ENCODE measurements around the gene NT5DC2.
A peak's percentile ranks its signal among the peaks of the same experiment; 100 is the strongest.

Gene NT5DC2

DNA sequence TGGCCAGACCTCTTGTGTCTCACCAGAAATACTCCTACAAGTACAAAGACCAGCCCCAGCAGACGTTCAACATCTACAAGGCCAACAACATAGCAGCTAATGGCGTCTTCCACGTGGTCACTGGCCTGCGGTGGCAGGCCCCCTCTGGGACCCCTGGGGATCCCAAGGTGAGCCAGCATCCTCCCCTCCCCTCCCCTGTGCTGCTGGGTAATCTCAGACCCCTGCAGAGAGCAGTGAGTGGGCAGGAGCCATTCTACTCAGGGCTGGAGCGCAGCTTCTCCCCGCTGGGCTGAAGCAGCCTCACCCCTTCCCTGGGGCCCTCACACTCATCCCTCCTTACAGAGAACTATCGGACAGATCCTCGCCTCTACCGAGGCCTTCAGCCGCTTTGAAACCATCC lies 28.7 kb downstream of the NT5DC2 start:
- TF ChIP-seq OSR1 (CRISPR knock-in tag; IDR thresholded peaks at IDR 0.05) = no peak
- TF ChIP-seq, protein P1, sequence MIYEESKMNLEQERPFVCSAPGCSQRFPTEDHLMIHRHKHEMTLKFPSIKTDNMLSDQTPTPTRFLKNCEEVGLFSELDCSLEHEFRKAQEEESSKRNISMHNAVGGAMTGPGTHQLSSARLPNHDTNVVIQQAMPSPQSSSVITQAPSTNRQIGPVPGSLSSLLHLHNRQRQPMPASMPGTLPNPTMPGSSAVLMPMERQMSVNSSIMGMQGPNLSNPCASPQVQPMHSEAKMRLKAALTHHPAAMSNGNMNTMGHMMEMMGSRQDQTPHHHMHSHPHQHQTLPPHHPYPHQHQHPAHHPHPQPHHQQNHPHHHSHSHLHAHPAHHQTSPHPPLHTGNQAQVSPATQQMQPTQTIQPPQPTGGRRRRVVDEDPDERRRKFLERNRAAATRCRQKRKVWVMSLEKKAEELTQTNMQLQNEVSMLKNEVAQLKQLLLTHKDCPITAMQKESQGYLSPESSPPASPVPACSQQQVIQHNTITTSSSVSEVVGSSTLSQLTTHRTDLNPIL (CRISPR knock-in tag; IDR thresholded peaks at IDR 0.05; ENCODE audit: low read depth) = no peak
- TF ChIP-seq ESRRG (CRISPR knock-in tag; IDR thresholded peaks at IDR 0.05) = no peak
- TF ChIP-seq CSDC2 (CRISPR knock-in tag; IDR thresholded peaks at IDR 0.05) = no peak
- no peak for TF ChIP-seq ZNF70 (CRISPR knock-in tag; IDR thresholded peaks at IDR 0.05)
- no peak for TF ChIP-seq ZC3H10 (CRISPR knock-in tag; IDR thresholded peaks at IDR 0.05)
- no peak for TF ChIP-seq ZNF8 (CRISPR knock-in tag; IDR thresholded peaks at IDR 0.05)
- no peak for ATAC-seq

DNA sequence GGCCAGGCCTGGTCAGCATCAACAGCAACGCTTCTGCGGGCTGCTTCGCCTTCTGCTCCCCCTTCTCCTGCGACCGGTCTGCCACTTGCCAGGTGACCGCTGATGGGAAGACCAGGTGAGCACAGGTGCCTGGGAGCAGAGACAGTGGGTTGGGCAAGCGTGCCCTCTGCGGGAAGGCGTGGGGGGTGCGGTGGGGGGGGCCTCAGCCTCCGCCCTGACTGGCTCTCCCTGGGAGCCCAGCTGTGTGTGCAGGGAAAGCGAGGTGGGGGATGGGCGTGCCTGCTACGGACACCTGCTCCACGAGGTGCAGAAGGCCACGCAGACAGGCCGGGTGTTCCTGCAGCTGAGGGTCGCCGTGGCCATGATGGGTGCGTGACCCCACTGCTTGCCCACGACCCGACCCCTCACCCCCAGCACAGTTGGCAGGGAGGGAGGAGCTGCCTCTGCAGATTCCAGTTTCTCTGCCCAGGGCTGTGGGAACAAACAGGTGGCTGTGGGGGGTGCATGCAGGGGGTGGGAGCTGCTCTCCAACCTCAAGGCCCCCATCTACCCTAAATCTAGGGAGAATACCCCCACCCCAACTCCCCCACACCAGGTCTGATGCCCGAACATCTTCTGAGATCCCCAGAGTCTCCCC lies 29.8 kb downstream of the NT5DC2 start:
- ATAC-seq = no peak
- TF ChIP-seq, protein P1 (CRISPR knock-in tag; IDR thresholded peaks at IDR 0.05; ENCODE audit: low read depth) = no peak
- TF ChIP-seq ZNF70 (CRISPR knock-in tag; IDR thresholded peaks at IDR 0.05) = no peak
- no peak for TF ChIP-seq ISL1 (CRISPR knock-in tag; IDR thresholded peaks at IDR 0.05)
- TF ChIP-seq OSR1 (CRISPR knock-in tag; IDR thresholded peaks at IDR 0.05) = no peak

DNA sequence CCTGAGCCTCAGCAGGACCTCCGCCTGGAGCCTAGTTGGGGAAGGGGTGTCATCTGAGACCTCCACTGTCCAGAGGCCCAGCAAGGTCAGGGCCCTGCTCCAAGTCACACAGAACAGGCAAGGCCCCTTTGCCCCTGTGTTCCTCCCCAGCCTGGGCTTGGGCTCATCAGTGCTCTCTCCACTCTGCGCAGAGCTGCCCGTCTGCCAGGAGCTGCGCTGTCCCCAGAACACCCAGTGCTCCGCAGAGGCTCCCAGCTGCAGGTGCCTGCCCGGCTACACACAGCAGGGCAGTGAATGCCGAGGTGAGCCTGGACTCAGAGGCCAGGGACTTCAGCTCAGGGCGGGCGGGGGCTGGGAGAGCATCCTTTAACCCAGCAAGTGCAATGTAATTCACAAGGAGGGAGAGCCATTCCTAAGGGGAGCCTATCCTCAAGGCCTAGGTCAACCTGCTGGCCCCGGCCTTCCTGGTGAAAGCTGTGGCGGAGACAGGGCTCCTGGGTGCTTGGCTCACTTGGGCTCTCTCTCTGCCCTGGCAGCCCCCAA lies 30.8 kb downstream of the NT5DC2 start:
- 0 out of 3 replicates have a peak, but pooled peaks have one; percentile 9 for ATAC-seq

More for the DNA sequence above, 30.8 kb downstream of the NT5DC2 start:
- TF ChIP-seq CSDC2 (CRISPR knock-in tag; IDR thresholded peaks at IDR 0.05) = no peak
- no peak for TF ChIP-seq ZNF8 (CRISPR knock-in tag; IDR thresholded peaks at IDR 0.05)
- TF ChIP-seq SNAI2 (CRISPR knock-in tag; IDR thresholded peaks at IDR 0.05) = no peak
- TF ChIP-seq, protein P2, sequence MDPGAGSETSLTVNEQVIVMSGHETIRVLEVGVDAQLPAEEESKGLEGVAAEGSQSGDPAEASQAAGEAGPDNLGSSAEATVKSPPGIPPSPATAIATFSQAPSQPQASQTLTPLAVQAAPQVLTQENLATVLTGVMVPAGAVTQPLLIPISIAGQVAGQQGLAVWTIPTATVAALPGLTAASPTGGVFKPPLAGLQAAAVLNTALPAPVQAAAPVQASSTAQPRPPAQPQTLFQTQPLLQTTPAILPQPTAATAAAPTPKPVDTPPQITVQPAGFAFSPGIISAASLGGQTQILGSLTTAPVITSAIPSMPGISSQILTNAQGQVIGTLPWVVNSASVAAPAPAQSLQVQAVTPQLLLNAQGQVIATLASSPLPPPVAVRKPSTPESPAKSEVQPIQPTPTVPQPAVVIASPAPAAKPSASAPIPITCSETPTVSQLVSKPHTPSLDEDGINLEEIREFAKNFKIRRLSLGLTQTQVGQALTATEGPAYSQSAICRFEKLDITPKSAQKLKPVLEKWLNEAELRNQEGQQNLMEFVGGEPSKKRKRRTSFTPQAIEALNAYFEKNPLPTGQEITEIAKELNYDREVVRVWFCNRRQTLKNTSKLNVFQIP (CRISPR knock-in tag; IDR thresholded peaks at IDR 0.05; ENCODE audit: borderline replicate concordance, low read depth) = no peak
- TF ChIP-seq ISL1 (CRISPR knock-in tag; IDR thresholded peaks at IDR 0.05) = no peak
- TF ChIP-seq PPARA (CRISPR knock-in tag; IDR thresholded peaks at IDR 0.05; ENCODE audit: borderline replicate concordance) = no peak
- no peak for TF ChIP-seq TCF4 (CRISPR knock-in tag; IDR thresholded peaks at IDR 0.05; ENCODE audit: borderline replicate concordance)
- TF ChIP-seq, protein P3, sequence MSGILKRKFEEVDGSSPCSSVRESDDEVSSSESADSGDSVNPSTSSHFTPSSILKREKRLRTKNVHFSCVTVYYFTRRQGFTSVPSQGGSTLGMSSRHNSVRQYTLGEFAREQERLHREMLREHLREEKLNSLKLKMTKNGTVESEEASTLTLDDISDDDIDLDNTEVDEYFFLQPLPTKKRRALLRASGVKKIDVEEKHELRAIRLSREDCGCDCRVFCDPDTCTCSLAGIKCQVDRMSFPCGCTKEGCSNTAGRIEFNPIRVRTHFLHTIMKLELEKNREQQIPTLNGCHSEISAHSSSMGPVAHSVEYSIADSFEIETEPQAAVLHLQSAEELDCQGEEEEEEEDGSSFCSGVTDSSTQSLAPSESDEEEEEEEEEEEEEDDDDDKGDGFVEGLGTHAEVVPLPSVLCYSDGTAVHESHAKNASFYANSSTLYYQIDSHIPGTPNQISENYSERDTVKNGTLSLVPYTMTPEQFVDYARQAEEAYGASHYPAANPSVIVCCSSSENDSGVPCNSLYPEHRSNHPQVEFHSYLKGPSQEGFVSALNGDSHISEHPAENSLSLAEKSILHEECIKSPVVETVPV (CRISPR knock-in tag; IDR thresholded peaks at IDR 0.05) = no peak
- TF ChIP-seq, protein P1 (CRISPR knock-in tag; IDR thresholded peaks at IDR 0.05; ENCODE audit: low read depth) = no peak
- no peak for TF ChIP-seq TOX (CRISPR knock-in tag; IDR thresholded peaks at IDR 0.05; ENCODE audit: borderline replicate concordance)
- TF ChIP-seq ZNF565 (CRISPR knock-in tag; conservative IDR thresholded peaks at IDR 0.05; ENCODE audit: low read depth) = no peak
- TF ChIP-seq, protein P4, sequence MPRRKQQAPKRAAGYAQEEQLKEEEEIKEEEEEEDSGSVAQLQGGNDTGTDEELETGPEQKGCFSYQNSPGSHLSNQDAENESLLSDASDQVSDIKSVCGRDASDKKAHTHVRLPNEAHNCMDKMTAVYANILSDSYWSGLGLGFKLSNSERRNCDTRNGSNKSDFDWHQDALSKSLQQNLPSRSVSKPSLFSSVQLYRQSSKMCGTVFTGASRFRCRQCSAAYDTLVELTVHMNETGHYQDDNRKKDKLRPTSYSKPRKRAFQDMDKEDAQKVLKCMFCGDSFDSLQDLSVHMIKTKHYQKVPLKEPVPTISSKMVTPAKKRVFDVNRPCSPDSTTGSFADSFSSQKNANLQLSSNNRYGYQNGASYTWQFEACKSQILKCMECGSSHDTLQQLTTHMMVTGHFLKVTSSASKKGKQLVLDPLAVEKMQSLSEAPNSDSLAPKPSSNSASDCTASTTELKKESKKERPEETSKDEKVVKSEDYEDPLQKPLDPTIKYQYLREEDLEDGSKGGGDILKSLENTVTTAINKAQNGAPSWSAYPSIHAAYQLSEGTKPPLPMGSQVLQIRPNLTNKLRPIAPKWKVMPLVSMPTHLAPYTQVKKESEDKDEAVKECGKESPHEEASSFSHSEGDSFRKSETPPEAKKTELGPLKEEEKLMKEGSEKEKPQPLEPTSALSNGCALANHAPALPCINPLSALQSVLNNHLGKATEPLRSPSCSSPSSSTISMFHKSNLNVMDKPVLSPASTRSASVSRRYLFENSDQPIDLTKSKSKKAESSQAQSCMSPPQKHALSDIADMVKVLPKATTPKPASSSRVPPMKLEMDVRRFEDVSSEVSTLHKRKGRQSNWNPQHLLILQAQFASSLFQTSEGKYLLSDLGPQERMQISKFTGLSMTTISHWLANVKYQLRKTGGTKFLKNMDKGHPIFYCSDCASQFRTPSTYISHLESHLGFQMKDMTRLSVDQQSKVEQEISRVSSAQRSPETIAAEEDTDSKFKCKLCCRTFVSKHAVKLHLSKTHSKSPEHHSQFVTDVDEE (CRISPR knock-in tag; IDR thresholded peaks at IDR 0.05) = no peak
- TF ChIP-seq BACH2 (CRISPR knock-in tag; IDR thresholded peaks at IDR 0.05; ENCODE audit: borderline replicate concordance) = no peak
- TF ChIP-seq ZC3H10 (CRISPR knock-in tag; IDR thresholded peaks at IDR 0.05) = no peak
- TF ChIP-seq ZFP3 (CRISPR knock-in tag; IDR thresholded peaks at IDR 0.05) = no peak
- no peak for TF ChIP-seq OSR1 (CRISPR knock-in tag; IDR thresholded peaks at IDR 0.05)

All from SK-N-SH treated with all-trans-retinoic acid at 6 μM for 48 hours (cell line).